Measurements from ENCODE around the gene PEX6.

DNA sequence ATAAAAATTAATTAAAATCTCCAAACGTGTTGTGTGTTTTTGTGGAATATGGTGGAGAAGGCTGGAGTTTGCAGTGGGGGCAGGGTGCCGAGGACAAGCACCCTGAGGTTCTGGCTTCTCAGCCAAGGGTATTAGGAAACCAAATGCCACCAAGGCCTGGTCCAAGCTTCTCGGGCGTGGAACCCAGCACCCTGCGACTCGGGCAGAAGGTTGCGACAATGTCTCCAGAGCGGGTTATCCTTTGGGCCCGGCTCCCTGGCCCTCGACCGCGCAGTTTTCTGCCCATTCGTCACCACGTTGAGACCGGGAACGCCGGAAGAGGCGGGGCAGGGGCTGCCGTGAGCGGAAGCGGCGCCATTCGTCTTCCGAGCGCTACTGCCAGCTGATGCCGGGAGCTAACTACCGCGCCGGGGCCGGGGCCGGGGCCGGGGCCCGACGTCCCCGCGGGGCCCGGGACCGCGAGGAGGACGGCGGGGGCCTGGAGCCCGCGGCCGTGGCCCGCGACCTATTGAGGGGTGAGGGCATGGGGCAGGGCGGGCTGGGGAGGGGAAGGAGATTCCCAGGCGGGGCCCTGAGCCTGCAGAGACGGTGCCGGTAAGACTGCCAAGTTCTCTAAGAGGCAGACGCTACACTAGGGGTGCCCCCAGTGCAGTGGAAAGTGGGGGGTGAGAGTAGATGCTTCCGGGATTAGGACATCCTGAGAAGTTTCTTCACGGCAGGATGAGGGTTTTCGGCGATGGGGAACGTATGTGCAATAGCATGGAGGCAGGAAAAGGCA lies 42.5 kb upstream of the PEX6 start, which contains the start of gene RRP36:
- no peak for TF ChIP-seq CTCF (optimal IDR thresholded peaks at IDR 0.05 in 1 of 3, IDR thresholded peaks at IDR 0.05 in 1 of 3, conservative IDR thresholded peaks at IDR 0.05 in 1 of 3; ENCODE audit: extremely low read depth in 1 of 3, insufficient read depth in 2 of 3, low read length in 3 of 3)
- no peak for TF ChIP-seq EZH2 (IDR thresholded peaks at IDR 0.05; ENCODE audit: low read length)

Measured in keratinocyte (primary cell).